Measurements from ENCODE around the gene MLH1.
"Not testable (repeated sequence)": the region's sequence is repeated elsewhere in the genome, so short reads cannot be mapped to it uniquely, and the experiment has no call there.

MLH1 gene

DNA sequence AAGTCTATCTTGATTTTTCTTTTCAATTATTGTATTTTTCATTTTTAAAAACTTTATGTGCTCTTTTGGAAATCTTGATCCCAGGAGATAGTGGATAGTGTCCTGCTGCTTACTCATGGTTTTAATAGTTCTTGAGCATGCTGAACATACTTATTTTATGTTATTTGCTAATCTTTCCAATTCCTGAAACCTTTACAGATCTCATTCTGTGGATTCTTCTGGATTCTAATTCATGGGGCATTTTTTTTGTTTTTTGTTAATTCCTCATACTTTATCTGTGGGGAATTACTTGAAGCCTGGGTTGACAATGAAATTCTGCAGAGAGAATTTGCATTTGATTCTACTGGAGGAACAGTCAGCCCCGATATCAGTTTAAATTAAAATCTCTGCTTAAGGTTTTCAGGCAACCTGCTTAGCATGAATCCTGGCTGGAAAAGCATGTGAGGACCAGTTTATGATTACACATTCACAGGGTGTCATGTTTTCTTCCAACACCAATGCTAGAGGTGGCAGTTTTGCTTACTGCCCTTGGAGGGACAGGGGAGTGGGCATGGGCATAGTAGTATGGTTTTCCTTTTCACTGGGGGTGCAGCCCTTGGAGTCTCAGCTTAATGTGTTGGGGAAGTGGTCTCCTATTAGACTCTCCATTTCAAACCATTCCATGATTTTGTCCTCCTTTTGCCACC, 46.0 kb downstream of the MLH1 start:
- no peak for DNase-seq

DNA sequence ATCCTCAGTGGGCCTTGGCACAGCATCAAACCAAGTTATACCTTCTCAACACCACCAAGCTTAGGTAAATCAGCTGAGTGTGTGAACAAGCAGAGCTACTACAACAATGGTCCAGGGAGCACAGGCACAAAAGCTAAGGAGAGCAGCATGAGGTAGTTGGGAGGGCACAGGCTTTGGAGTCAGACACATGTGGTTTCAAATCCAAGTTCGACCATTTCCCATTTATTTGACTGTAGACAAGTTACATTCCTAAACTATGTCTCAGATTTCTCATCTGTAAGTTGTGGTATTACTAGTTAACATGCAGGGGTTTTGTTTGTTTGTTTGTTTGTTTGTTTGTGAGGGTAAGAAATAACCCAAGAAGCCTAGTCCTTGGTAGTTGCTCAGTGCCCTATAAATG, 46.9 kb downstream of the MLH1 start:
- no peak for DNase-seq

DNA sequence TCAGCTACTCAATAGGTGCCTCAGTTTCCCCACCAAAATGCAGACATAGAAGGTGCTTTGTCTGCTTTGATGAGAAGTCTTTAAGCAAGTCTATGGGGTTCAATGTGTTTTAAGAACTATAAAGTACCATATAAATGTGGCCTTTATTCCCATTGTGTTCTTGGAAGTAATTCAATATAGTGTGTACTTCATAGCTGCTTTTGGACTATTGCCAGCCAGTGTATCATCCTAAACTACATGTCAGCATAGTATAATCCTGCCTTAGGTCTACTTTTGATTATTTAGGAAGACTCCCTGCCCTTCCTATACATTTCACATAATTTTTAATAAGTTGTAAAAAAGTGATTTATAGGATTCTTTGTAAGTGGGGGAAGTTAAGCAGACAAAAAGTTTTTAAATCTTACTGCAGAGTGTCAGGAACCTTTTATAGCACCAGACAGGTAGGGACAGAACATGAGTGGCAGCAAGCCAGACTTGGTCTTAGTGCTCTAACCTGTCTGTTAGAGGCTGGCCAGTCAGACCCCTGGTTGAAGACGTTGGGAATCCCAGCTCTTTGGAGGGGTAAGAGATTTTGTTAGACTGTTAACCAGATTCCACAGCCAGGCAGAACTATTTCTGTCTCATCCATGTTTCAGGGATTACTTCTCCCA, 48.4 kb downstream of the MLH1 start:
- DNase-seq, result no peak

GRCh38 chr3:37042712-37043111, 49.4 kb downstream of the MLH1 start:
- DNase-seq, result not testable (repeated sequence)

GRCh38 chr3:37050282-37050681, 57.0 kb downstream of the MLH1 start:
- no peak for DNase-seq

DNA sequence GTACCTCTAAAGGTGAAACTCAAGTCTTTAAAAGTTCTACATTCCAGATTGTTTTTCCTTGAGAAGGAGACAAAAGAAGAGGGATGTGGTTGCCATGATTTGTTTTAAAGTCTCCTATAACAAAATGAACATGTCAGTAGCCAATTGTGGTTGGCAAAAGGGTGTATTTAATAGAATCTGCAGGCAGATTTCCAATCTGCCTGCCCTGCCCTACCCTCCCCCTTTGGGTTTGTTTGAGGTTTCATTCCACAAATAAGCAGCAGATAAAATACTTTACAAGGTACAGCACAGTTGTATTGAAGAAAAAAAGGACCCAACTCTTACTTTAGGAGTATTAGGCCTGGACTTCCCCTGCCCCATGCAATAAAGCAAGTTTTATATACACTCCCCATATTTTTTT, 59.5 kb downstream of the MLH1 start:
- no peak for DNase-seq

DNA sequence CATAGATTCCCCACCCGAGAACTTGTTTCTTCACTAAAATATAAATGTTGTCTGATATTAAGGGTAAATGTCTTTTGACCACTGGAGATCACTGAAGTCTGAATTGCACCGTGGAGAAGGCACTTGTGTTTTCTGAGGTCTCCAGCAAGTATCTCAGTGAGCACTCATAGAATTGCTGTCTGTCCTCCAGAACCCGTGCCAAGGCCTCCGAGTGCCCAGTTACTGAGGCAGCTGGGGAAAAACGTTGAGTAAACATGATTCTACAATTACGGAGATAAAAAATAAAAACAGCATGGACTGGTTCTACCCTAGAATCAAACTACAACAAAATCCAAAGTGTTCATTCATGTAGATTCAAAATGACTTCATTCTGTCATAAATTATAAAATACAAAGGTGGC, 60.0 kb downstream of the MLH1 start:
- no peak for DNase-seq

DNA sequence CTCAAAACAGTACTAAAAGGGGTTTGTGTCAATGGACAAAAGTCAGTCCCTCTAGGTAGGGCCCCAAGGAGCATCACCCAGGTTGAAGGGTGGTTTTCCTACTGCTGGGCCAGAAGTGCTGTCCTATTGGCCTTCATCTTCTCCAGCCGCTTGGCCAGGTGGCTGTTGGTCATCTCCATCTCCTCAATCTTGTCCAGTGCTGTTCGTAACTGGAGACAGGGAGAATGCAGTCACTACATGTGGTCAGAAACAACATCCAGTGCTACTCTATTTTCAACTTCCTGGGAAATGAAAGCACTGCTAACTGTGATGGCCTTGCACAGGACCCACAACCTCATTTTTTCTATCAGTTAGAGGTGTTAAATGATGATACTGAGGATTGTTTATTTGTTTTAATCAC, 60.4 kb downstream of the MLH1 start:
- no peak for DNase-seq

DNA sequence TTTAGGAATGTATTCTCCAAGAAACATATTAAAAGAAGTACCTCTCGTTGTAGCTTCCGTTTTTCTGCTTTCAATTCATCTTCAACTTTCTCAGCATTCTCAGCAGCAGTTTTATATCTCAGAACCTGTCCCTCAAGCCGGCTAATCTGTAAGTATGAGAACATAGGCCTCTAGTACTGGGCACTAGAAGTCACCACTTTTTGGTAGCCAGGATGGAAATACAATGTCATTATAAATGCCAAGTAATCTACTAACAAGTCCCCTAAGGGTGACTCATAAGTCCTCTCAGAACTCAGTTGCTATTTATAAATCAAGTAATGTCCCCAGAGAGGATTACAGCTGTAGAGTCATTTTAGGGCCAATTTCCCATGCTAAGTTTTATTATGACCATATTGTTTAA, 61.1 kb downstream of the MLH1 start:
- no peak for DNase-seq

- not testable (repeated sequence) for DNase-seq
These were observed 61.8 kb downstream of the MLH1 start for GRCh38 chr3:37055077-37055476.

- DNase-seq, result no peak
These were observed 63.5 kb downstream of the MLH1 start for GRCh38 chr3:37056826-37057225.

DNA sequence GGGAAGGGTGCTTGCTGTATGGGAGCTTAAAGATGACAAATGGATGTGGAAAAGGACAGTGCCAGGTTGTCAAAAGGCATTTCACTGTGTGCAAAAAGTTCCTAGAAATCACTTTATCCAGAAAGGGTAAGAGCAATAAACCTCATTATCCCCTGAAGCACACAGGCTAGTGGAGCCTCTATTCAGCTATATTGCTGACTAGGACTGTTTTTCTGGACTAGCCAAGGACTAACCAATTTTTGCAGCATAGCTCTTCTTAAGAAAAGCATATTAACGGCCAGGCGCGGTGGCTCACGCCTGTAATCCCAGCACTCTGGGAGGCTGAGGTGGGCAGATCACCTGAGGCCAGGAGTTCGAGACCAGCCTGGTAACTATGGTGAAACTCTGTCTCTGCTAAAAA, 64.8 kb downstream of the MLH1 start:
- DNase-seq, result no peak

GRCh38 chr3:37064747-37065146, 71.4 kb downstream of the MLH1 start:
- DNase-seq, result no peak

- DNase-seq, result no peak
These were observed 74.3 kb downstream of the MLH1 start for GRCh38 chr3:37067577-37067976.

GRCh38 chr3:37068031-37068430, 74.7 kb downstream of the MLH1 start:
- DNase-seq, result no peak

DNA sequence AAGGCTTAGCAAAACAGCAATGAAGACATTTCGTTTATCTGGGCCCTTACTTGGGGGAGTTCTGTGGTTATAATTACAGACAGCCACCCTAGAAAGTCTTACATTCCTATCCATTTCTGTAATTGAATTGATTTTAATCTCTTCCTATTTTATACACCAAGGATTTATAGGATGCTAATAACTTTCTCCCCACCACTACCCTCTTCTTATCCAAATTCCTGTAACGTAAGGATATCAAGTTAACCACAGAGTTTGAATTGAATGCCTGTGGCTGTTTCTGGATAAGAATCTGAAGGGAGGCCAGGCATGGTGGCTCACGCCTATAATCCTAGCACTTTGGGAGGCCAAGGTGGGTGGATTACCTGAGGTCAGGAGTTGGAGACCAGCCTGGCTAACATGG, 78.6 kb downstream of the MLH1 start:
- no peak for DNase-seq

- no peak for DNase-seq
These were observed 79.6 kb downstream of the MLH1 start for GRCh38 chr3:37072892-37073291.

- no peak for DNase-seq
These were observed 80.9 kb downstream of the MLH1 start for GRCh38 chr3:37074178-37074577.

DNA sequence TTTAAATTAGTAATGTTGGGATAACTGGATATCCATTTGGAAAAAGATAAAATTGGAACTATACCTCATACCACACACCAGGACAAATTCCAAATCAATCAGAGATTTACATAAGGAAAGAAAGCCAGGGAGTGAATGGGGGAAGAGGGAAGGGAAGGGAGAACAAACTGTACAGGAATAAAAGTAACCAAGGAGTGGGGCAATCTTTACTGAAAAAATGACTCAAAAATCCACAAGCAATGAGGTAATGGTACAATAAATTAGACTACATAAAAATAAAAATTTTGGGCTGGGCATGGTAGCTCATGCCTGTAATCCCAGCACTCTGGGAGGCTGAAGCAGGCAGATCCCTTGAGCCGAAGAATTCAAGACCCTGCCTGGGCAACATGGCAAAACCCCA, 82.6 kb downstream of the MLH1 start:
- DNase-seq, result no peak

DNA sequence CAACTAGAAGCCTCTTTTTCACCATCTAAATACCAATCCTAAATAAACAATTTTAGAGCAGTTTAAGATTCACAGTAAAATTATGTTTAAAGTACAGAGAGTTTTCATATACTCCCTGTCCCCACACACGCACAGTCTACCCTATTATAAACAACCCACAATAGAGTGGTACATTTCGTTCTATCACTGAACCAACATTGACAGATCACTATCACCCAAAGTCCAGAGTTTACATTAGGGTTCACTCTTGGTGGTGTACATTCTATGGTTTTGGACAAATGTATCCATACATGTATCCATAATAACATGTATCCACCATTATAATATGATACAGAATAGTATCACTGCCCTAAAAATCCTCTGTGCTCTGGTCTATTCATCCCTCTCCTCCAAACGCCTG, 89.0 kb downstream of the MLH1 start:
- no peak for DNase-seq

DNA sequence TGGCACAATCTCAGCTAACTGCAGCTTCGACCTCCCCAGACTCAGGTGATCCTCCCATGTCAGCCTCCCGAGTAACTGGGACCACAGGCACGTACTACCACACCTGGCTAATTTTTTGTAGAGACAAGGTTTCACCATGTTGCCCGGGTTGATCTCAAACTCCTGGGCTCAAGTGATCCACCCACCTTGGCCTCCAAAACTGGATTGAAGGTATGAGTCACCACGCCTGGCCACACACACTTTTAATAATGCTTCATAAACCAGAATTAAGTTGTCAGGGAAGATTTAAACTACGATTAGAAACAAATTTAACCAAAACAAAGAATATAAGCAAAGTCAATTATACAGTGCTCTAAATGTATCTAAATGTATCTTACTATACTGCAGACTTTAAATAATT, 93.6 kb downstream of the MLH1 start:
- no peak for DNase-seq

DNA sequence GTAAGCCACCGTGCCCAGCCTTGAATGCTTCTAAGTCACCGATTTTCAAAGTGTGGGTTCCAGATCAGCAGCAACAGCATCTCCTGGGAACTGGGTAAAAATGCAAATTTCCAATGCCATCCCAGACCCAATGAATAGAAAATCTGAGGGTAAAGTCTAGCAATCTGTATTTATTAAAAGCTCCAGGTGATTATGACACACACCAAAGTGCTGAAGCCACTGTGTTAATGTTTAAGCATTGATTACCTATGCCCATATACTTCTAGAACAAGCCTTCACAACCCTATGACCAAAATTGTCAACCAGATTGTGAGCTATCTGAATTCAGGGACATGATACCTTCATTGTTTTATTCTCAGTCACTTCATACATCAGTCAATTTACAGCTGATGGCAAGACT, 94.6 kb downstream of the MLH1 start:
- DNase-seq, result no peak

- DNase-seq, result no peak
These were observed 99.2 kb downstream of the MLH1 start for GRCh38 chr3:37092484-37092883.

- no peak for DNase-seq
These were observed 100.2 kb downstream of the MLH1 start for GRCh38 chr3:37093481-37093880.

DNA sequence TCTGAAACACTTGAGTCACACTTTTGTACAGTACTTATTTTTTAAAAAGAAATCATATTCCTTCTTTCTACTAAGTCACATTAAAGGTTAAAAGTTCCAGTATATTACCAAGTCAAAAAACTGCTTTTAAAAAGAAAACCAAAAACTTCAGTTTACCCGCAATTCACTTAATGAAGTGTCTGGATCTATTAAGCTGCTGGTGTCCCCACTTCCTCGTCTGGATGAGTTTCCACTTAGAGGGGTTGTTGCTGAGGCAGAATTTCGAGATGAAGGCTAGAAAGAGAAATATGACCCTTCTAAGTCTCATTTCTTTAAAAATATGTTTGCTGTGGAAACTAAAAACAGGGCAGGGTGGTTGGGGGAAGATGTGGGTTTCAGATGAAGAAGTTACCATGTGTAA, 101.3 kb downstream of the MLH1 start:
- no peak for DNase-seq
